HTERT RPE-1 (cell line): Measurements from ENCODE around the gene OTUB1.
"Not testable (repeated sequence)": the region's sequence is repeated elsewhere in the genome, so short reads cannot be mapped to it uniquely, and the experiment has no call there.

Source experiments
- in situ Hi-C: fragments of 300-500 bp; cut with MboI; formaldehyde crosslinking; loops from 4 replicates; pipeline ENCODE4 v1.14.3; 2020; ENCODE audit warnings: low sequenced_read_pairs

OTUB1 gene

DNA sequence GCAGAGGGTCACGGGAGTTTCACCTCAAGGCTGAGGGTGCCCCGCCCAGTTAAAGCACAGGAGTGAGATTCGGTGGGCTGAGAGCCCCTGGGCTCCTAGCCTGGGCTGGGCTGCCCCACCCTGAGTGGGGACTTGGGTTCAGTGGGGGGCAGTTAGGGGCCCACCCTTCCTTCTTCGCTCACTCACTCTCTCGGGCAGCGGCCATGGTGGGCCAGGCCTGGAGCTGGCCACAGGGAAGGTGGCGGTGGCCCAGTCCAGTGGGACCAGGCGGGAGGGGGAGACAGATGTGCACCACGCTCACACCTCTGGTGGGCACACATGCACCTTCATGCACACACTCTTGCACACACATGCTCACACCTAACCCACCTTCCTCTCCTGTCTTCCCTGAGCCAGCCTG, 55.6 kb downstream of the OTUB1 start:
- in situ Hi-C loops: no loop called here

DNA sequence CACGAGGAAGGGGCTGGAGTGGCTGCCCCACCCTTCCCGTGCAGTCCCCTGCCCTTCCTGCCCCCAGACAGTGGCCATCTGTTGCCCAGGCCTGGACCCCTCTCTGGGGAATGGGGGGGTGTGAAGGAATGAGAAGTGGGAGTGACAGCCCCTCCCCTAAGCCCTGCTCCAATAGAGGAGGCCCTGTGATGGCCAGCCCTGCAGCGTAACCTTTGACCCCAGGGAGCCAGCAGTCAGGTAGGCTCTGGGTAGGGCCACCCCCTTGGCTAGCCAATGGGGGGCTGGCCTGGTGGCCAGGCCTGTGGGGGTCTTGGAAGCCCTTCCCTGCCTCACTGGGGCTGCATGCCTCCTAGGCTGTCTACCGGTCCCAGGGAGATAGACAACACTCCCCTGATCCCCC, 56.1 kb downstream of the OTUB1 start:
- in situ Hi-C loops: no loop called here

DNA sequence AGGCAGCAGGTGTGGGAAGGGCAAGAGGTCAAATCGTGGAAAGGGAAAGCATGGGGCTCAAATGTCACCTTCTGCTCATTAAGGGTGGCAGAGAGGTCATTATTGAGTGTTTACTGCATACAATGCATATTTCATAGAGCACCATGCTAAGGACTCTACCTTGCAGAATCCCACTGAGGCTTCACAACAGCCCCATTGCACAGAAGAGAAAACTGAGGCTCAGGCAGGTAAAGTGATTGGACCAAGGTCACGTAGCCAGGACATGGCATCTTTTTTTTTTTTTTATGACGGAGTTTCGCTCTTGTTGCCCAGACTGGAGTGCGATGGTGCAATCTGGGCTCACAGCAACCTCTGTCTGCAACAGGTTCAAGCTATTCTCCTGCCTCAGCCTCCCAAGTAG, 57.3 kb downstream of the OTUB1 start:
- in situ Hi-C loops: no loop called here

DNA sequence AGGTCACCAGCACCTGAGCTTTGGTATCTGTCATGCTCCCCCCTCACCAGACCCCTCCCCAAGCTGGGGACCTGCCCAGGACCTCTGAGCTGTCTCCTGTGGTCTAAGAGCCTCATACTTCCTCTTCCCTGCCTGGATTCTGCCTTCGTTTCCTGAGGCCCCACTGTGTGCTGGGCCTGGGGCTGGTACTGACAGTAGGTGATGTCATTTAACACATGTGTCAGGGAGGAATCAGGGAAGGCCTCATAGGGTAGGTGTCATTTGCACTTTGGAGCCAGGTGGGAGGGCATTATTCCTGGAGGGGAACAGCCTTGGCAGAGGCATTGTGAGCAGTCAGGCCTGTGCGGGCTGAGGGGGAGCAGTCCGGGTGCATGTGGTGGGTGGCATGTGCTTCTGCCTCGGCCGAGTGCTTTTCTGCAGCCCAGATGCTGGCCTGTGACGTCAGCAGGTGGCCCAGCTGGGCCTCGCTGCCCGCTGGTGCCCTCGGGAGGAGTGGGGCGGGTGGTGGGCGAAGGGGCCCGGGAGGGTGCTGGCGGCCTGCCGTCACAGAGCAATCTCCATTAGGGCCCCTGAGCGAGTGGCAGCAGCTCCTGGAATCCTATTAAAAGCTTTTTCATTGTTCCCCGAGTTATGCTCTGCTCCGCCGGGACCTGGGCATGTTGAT, 58.6 kb downstream of the OTUB1 start:
- in situ Hi-C loops: no loop called here

DNA sequence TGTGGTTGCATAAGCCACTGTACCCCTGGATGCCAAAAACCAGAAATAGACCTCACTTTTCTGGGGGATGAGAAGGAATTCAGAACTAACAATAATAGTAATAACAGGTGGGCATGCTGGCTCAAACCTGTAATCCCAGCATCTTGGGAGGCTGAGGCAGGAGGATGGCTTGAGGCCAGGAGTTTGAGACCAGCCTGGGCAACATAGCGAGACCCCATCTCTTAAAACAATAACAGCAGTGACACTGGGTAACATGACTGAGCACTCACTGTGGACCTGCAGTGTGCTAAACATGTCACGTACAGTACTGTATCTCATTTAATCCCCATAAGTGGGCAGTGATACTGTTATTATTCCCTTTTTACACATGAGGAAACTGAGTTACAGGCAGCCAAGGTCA, 59.5 kb downstream of the OTUB1 start:
- in situ Hi-C loops: no loop called here

DNA sequence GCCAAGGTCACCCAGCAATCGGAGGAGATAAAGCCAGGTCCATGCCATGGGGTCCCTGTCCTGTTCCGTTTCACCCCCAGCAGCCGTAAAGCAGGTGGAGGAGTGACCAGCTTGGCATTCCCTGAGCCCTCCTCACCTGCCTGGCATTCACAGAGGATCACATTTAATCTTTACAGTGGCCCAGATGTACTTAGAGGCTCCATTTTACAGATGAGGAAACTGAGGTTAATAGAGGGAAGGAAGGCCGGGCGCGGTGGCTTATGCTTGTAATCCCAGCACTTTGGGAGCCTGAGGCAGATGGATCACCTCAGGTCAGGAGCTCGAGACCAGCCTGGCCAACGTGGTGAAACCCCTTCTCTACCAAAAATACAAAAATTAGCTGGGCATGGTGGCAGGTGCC, 61.1 kb downstream of the OTUB1 start:
- in situ Hi-C loops: not testable (repeated sequence)
